Hematopoietic multipotent progenitor cell treated with erythropoietin and hydrocortisone succinate and interleukin-3 and kit ligand, for 4 days (in vitro differentiated cells): ENCODE measurements around the gene ALDOC.

Experiments
- DNase-seq: peaks from one replicate; pipeline ENCODE4 v3.0.0-alpha.2; 2015

Gene ALDOC

DNA sequence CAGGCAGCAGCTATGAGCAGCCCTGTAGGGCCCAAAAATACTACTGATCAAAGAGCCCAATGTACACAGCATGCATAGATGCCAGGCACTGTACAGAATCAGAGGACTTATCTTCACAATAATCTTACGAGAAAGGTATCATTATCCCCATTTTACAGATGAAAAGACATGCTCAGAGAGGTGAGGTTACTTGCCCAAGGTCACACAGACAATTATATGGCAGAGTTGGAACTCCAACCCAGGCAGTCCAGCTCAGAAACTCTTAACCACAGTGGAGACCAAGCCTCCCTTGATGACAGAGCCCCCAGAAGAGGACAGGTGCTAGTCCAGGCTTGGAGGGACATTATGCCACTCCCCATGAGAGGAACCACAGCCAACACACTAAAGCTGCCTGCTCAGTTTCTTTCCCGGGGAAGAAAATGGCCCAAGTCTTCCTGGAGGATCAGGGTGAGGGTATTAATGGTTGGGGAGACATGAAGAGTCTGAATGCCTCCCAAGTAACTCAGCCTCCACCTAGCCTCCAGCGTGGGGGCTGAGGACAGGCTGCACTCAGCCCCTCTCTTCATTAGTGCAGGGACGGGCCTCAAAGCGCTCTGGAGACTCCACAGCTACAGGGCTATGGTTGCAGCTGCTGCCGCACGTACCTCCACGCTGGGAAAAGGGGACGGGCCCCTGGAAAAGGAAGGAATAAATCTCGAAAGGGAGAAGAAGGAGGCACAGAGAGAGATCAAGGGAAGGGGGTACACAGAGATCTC, 25.1 kb downstream of the ALDOC start:
- DNase-seq, result peak; percentile 26

DNA sequence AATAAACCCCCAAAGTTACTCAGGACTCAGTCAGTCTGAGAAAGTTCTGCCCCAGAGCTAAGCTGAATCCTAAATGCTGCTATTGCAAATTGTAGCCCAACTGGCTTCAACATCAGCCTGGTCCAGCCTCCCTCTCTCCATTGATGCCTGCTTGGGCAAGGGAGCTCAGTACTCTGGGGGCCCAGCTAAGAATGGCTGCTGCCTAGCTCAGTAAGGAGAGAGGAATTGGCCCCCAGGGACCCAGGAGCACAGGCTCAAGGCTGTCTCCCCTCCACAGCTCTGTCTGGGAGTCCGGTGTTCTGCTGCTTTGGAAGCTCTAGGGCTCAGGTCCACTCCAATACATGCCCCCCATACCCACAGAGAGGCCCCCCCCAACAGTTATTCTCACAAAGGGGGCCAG, 25.8 kb downstream of the ALDOC start:
- DNase-seq, result no peak

DNA sequence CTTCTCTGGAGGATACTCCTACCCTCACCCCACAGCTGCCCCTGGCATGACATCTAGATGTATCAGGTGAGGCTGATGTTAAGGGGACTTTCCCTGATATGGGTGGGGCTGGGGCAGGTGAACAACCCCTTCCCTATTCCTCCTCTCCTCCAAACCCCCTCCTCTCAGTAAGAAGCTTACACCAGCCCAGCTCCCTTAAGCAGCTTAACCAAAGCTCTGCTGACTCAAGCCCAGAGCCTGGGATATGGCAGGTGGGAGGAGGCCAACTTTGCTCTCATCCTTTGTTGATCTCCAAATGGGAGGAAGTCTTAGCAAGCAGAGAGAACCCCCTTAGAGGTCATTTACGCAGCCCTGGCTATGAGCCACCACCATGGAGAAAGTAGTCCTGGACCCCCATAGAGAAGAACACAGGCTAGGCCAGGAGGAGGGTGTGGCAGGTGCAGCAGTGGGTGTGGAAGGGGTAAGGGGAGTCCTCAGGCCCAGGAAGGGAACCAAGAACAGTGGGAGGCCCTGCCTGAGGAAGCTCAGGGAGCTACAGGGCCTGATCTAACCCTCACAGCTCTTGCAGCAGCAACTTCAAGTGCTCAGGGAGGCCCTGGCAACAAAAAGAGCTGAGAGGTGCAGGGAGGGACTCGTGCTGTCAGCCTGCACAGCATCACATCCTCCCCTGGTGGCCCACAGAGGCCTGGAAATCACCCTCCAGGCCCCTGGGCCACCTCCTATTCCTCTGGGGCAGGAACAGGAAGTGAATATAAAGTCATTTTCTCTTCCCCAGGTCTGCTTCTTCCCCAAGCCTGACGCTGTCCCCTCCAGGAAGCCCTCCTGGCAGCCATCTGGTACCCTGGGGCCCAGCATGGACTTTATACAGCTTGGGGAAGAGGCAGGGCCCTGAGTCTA, 27.2 kb downstream of the ALDOC start:
- DNase-seq, result peak; percentile 33

DNA sequence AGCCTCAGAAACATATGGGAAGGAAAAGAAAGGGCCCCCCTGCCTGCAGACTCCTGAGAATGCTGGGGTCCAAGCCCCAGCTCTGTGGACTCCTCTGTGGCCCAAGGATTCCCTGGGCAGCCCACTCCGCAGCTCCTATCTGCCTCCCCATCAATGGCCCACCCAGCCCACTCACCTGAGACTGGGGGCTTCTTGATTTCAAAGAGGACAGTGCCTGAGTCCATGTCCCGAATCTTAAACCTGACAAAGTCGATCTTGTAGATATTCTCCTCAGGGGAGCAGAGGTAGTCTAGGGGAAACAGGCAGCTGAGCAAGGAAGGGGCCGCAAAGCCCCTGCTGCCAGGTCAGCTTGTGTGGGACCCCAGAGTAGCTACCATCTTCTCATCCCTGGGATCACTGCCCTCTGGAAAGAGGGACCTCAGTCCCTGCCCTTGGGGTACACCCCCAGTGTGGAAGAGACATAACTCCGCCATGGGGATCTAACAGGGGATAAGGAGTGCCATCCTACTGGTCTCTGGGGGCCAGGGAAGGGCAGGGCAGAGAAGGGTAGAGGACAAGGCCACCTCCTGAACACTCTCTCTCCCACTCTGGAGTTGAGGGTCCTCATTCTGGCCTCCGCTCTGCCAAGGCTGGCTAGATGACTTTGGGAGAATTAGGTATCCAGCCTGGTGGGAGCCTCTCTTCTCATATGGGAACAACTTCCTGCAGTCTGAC, 28.1 kb downstream of the ALDOC start:
- no peak for DNase-seq

DNA sequence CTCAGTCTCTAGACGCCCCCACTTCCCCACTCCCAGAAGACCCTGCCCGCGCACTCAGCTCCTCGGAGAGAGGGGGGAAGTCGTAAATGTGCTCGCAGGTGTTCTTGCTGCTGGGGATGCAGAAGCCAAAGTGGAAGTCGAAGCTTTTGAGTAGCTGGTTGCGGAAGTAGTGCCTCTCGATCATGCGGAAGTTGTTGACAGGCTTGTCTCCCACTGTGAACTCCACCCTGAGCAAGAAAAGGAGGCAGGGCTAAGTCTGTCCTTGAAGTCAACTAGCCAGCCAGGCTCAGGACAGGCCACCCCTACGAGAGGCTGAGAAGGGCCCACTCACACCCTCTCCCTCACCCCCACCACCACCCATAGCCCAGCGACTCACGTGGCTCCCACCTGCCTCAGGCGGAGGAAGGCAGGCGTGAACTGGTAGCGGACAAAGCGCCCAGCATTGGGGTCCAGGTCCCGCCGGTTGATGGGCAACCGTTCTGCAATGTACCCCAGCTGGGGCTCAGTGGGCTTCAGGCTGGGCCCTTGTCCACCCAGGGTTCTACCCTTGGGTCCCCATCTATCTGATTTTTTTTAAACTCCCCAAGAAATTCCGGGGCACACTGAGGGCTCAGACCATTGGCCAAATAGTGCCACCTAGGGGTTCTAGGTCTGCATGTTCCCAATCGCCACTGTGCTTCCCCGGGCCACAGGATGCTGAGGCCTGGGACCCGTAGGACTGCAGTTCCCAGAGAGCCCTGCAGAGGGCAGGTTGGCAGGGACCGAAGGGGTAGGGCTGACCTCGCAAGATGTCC, 28.9 kb downstream of the ALDOC start:
- peak; percentile 93 for DNase-seq

DNA sequence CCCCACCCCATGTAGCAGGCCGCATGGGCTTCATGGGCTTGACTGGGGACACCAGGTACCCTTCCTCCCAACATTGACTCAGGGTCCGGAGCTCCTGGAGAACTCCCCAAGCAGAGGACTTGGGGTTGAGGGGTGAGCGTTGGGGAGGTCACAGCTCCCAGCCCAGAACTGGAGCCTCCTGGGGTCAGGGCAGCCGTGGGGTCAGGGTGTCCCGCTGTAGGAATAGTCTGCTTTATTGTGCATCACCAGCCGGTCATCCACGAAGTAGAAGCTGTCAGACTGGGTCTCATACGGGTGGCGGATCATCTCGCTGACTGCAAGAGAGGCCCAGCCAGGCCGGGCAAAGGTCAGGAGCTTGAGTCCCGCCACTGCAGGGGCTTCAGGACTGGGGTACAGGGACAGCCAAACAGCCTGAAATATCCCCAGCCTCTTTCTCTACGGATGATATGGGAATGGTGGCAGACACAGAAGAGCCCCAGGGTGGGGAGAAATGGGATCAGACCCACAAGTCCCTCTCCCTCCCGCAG, 29.5 kb downstream of the ALDOC start:
- DNase-seq, result no peak

DNA sequence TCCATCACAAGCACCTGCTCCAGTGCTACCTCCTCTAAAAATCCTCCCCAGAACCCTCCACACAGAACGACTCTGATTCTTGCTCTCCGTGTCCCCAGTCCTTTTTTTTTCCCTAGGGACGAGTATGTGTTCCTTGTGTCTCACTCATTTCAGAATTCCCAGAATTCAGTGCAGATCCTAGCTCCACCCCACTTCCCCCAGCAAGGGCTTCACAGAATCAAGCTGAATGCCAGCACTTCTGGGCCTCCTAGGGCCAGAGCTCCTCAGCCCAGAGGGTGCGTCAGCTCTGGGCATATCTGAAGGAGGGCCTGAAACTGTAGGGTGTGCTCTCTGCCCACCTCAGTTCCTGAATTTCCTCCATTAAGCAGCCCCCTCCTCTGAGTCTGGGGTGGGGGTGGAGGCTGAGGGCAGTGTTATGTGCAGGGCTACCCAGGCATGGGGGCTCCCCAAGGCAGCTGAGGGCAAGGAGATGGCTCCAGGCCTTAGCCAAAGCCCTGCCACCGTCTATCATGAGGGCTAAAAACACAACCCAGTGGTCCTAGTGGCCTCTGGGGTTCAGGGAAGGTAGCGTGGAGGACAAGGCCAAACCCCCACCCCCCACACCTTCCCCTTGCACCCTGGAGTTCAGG, 30.8 kb downstream of the ALDOC start:
- no peak for DNase-seq

DNA sequence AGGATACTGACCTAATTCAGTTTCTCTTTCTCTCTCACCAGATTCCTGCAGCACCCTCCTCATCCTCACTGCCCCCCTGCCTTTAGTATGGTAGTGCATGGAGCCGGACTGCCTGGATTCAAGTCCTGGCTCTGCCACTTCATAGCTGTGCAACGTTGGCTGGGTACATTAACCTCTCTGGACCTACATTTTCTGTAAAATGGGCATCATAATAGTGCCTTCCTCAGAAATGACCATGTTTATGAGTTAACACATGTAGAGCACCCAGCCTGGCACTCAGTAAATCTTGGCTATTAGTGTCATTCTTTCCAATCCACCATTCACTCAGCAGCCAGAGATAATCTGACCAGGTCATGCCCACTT, 31.6 kb downstream of the ALDOC start:
- DNase-seq, result no peak

DNA sequence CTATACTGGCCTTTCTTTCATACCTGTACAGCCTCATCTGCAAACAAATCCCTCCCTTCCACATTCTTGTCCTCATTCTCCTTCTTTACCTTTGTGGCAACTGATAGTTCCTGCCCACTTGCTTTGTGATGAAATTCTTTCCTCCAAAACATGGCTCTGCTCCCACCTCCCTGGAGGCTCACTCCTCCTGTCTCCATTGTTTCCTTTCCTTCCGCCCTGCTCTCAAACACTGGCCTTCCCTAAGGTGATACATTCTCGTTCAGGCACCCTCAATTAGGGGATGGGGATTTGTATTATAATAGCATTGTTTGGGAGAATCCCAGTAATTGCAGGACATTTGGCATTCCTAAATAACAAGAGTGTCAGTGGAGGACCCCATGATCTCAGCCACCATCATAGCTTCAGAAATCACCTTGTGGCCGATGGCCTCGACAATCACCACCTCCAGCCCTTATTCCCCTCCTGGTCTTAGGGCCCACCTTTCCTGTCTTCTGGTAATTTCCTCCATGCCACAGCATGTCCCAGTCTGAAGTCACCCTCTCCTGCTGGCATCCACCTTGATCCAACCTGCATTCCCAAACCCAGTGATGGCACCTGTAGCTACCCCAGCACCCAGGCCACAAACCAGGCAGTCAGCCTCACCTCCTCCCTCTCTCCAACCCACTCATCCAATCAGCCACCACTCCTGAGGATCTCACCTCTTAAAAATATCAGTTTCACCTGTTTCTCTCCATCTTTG, 32.1 kb downstream of the ALDOC start:
- no peak for DNase-seq

DNA sequence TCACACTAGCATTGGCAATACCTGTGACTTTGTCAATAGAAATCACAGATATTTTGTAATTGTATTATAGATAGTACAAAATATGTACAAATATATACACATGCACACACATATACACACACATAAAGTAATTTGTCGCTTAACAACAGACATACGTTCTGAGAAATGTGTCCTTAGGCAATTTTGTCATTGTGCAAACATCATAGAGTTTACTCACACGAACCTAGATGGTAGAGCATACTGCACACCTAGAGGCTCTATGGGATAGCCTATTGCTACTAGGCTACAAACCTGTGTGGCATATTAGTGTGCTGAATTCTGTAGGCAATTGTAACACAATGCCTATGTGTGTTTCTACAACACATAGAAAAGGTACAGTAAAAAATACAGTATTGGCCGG, 35.3 kb downstream of the ALDOC start:
- DNase-seq, result no peak

DNA sequence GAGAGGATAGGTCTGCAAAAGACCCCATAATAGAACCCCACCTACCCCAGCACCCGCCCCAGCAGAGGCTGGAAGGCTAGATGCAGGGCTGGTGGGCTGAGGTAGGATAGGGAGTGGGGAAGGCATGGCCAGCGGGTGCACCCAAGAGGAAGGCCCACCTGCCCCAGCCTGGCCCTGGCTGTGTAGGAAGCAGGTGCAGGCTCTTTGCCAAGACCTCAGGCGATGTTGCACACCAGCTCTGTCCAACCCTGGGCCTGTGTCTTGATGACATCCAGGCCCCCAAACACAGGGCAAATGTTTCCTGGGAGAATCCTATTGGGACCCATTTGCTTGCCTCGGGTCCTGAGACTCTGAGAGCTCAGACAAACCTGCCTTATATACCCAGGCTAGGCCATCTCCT, 36.5 kb downstream of the ALDOC start:
- DNase-seq, result no peak

DNA sequence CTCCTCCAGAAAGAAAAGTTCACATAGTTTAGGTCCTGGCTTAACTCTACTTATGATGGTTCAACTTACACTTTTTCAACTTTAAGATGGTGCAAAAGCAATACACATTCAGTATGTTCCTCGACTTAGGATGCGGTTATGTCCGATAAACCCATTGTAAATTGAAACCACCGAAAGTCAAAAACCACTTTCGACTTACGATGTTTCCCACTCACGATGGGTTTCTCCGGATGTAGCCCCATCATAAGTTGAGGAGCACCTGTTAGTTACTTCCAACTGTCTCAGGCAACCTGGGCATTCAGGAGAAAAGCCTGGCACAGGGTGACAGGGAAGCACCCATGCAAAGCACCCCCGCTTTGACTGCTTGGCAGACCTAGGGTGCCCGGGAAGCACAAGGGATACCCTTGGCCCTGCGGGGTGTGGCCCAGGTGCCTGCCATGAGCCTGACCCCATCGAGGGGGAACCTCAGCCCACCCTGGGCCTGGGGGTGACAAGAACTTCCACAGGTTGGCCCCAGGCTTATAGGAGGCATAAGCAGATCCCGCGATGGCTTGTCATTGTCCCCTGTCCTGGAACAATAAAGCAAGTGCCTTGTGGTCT, 38.3 kb downstream of the ALDOC start:
- DNase-seq, result no peak

DNA sequence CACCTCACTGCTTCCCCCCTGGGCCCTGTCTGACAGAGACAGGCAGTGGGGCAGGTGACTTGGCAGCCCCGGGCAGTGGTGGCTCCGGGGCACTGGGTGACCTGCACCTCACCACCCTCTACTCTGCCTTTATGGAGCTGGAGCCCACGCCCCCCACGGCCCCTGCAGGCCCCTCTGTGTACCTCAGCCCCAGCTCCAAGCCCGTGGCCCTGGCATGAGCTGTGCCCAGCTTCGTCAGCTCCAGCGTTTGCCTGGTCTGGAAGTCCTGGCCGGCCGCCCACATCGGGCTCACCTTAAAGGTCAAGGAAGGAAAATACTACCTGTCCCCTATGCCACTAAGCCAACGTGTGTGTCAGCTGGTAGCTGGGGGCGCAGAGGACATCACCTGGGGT, 39.5 kb downstream of the ALDOC start:
- DNase-seq, result no peak

DNA sequence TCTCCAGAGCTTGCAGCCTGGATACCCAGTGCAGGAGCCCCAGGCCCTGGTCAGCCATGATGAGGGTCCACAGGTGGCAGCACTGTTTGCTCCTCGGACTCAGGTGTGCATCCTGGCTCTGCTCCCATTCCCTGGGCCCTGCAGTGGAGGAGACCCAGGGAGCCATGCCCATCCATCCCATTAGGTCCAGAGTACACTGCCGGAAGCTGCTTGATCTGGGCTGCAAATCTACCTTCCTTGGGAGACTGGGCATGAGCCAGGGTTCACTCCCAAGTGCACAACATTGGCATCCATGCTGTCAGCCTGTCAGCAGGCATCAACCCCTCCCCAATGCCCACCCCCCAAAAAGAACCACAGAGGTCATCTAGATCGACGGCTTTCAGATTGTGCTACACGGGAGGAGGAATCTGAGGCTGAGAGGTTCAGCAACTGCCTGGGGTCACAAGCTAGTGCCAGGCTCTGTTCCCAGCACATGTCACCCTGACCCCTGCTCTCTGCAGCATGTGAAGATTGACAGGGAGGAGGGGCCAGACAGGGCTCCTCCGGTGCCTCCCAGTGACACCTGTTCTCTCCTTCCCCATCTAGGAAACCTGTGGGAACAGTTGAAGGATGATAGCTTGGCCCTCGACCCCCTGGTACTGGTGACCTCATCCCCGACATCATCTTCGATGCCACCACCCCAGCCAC, 40.0 kb downstream of the ALDOC start:
- no peak for DNase-seq

DNA sequence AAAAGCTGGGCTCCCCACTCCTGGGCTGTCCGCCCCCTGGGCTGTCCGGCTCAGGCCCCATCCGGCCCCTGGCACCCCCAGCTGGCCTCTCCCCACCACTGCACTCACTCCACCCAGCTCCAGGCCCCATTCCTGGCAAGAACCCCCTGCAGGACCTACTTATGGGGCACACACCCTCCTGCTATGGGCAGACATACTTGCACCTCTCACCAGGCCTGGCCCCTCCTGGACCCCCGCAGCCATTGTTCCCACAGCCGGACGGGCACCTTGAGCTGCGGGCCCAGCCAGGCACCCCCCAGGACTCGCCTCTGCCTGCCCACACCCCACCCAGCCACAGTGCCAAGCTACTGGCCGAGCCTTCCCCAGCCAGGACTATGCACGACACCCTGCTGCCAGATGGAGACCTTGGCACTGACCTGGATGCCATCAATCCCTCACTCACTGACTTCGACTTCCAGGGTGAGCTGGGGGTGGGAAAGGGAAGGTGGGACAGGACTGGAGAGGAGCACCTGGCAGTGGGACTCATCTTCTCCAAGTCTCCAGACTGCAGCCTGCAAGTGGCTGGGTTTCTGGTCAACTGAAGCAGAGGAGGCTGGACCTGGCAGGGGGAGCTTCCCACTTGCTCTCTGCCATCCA, 41.8 kb downstream of the ALDOC start:
- DNase-seq, result no peak

DNA sequence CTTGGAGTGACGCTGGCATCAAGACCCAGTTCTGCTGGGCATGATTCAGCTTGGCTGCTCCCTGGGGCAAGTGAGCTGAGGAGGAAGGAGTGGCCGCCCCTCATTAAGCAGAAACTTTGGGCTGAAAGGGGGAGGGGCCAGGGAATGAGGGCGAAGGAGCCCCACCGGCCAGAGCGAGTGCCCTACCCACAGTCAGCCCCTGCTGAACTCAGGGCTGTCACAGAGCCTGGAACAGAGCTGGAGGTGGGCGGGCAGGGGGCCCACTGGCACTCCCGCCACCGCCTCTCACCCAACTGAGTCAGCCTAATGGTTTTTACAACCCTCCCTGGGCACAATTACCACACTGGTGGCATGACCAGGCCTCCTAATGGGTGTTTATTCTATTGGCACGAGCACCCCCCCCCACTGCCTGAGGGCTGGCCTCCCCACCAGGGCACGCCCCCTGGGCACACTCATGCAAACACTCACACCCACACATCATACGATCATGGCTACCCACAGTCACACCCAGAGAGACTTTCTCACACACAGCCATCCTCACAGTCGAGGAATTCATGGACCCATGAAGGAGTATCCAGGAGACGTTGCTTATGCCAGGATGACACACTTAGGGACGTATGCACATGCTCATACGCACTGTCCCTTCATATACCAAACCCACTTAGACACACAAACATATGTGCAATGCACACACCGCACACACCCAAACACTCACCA, 43.4 kb downstream of the ALDOC start:
- DNase-seq, result no peak

DNA sequence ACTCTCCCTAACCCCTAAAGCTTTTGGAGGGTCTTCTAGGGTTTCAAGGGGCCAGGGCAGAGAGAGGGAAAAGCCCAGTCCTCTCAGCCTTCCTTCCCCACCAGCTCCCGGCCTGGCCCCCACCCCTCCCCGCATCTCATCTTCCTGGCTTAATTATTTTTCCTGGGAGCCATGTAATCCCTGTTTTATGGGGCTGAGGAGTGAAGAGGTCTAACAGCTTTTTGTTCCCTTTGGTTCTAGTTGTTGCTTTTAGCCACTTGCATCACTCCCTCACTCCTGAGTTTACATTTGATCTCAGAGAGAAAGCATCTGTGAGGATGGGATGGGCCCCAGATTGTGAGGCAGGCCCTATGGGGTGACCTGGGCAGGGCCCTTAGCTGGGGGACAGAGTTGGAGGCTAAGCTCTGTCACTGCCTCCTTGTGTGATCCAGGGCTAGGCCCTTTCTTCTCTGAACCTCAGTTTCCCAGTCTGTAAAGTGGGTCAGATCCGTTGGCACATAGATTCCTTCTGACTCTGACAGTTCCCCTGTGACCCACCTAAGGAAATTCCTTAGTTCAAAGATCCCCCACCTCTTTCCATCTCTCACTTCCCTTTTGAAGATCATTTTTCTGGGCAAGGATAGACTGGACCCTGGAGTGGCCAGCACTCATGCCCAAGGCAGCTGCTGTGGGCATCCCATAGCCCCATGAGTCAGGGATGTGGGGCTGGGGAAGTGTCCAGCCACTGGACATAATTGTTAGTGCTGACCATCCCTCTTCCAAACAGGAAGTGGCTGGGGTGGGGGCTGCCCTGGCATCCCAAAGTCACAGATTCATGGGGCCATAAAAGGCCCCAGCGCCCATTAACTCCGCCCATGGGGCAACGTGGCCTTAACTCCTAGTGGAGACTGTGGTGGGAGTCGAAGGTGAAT, 44.4 kb downstream of the ALDOC start:
- no peak for DNase-seq

DNA sequence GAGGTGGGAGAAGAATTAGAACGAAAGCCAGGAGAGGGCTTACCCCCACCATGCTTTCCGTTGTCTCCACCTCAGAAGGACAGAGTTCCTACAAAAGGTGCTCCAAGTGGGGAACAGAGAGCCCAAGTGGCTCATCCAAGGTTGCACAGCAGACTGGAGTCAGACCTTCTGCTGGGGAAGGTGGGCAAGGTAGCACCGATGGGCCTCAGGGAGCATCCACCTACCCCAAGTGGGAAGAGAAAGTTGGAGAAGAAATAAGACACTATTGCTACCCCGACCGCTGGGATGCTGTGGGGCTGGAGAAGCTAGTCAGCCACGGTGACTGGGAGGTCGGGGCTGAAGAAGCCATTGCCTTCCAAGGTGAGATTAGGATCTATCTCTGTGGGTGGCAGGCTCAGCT, 45.8 kb downstream of the ALDOC start:
- DNase-seq, result no peak
